K562 (cell line): Measurements from ENCODE around the gene COASY. TPM values are rescaled to one million over a fixed set of nuclear protein-coding genes. Genes with fewer than 3 reads are reported as not detected.

ENCODE experiments used
- BACH1 ChIP-seq: fragments of 200-800 bp; sonication (Bioruptor generic); IDR thresholded peaks from 2 replicates; pipeline ENCODE4 v1.6.1; 2016; ENCODE audit warnings: missing genetic modification characterization, missing compliant biosample characterization
- CBFA2T2 ChIP-seq: fragments of 450-650 bp; conservative IDR thresholded peaks from 2 replicates; pipeline ENCODE4 v1.6.1; 2017; ENCODE audit warnings: mild to moderate bottlenecking
- CREM ChIP-seq: IDR thresholded peaks from 2 replicates; pipeline ENCODE4 v1.6.1; 2014; ENCODE audit warnings: antibody characterized with exemption, low read depth
- DMBX1 ChIP-seq: fragments of 250-450 bp; sonication (Bioruptor Pico); IDR thresholded peaks from 2 replicates; pipeline ENCODE4 v1.8.0; 2022; ENCODE audit warnings: inconsistent platforms, mild to moderate bottlenecking, moderate library complexity, borderline replicate concordance
- ESRRB ChIP-seq: fragments of 250-450 bp; sonication (Bioruptor Pico); IDR thresholded peaks from 2 replicates; pipeline ENCODE4 v1.5.0; 2020; ENCODE audit warnings: mild to moderate bottlenecking, moderate library complexity, borderline replicate concordance
- JUN ChIP-seq, 2 experiments: sonication (generic) in 1 of 2; formaldehyde crosslinking in 1 of 2; IDR thresholded peaks; 2 replicates each; pipeline versions ENCODE4 v1.6.1 to v1.8.0; 2012 to 2022; ENCODE audit warnings: borderline replicate concordance in 2 of 2, mild to moderate bottlenecking in 2 of 2, improper control_type of control experiment in 1 of 2, low read depth in 1 of 2, low read length in 1 of 2, missing genetic modification reagents in 1 of 2
- LCOR ChIP-seq: sonication (generic); formaldehyde crosslinking; IDR thresholded peaks from 2 replicates; pipeline ENCODE4 v1.8.0; 2022; ENCODE audit warnings: mild to moderate bottlenecking, missing genetic modification reagents
- NR2C1 ChIP-seq, 2 experiments: fragments of 450-650 bp; IDR thresholded peaks; 2 replicates each; pipeline ENCODE4 v1.6.1; 2017; ENCODE audit warnings: mild to moderate bottlenecking in 2 of 2, antibody characterized with exemption in 1 of 2, inconsistent platforms in 1 of 2, missing compliant biosample characterization in 1 of 2, missing genetic modification characterization in 1 of 2
- RBM15 ChIP-seq: fragments of 200-400 bp; formaldehyde crosslinking; IDR thresholded peaks from 2 replicates; pipeline ENCODE4 v1.6.1; 2018; ENCODE audit warnings: mild to moderate bottlenecking, low read length, moderate library complexity; ENCODE audit not compliant: insufficient read depth
- RCOR1 ChIP-seq, 2 experiments: IDR thresholded peaks; 2 replicates each; pipeline ENCODE4 v1.6.1; 2012; ENCODE audit warnings: low read depth in 2 of 2, low read length in 2 of 2, borderline replicate concordance in 1 of 2, improper control_type of control experiment in 1 of 2
- SMAD4 ChIP-seq: fragments of 250-450 bp; sonication (Bioruptor Pico); conservative IDR thresholded peaks from 2 replicates; pipeline ENCODE4 v1.8.0; 2021; ENCODE audit warnings: inconsistent platforms, mild to moderate bottlenecking, moderate library complexity
- TCFL5 ChIP-seq: fragments of 250-450 bp; sonication (Bioruptor Pico); conservative IDR thresholded peaks from 2 replicates; pipeline ENCODE4 v1.6.1; 2021; ENCODE audit warnings: mild to moderate bottlenecking, moderate library complexity, matching md5 sums
- U2AF1 ChIP-seq: fragments of 200-400 bp; formaldehyde crosslinking; optimal IDR thresholded peaks from 2 replicates; pipeline ENCODE3; 2017; ENCODE audit warnings: mild to moderate bottlenecking, low read depth, low read length, moderate library complexity
- ZEB2 ChIP-seq: fragments of 450-650 bp; IDR thresholded peaks from 2 replicates; pipeline ENCODE4 v1.6.1; 2016
- ZNF140 ChIP-seq: fragments of 250-450 bp; sonication (Bioruptor Pico); IDR thresholded peaks from 2 replicates; pipeline ENCODE4 v1.8.0; 2021; ENCODE audit warnings: moderate library complexity, mild to moderate bottlenecking, inconsistent platforms
- polyA plus RNA-seq, 8 experiments: library from polyadenylated mRNA; depleted of rRNA in 4 of 8; stranded (reverse) in 5 of 8; unstranded in 3 of 8; fragments of >200 nt; fragmentation: Nextera tagmentation in 2 of 8; fragmentation: Illumina TruSeq in 1 of 8; extraction: Ambion mirVana in 2 of 8; extraction: Trizol in 1 of 8; gene quantifications; 2 replicates each; pipeline versions ENCODE4 v1.2.1 to v1.2.3, GENCODE V29; 2011 to 2014; ENCODE audit warnings: inconsistent platforms in 1 of 8, missing spikeins in 1 of 8
- total RNA-seq, 7 experiments: library from RNA; depleted of rRNA in 6 of 7; stranded (reverse); fragments of >200 nt in 6 of 7; fragmentation: Illumina TruSeq in 2 of 7; extraction: Trizol in 2 of 7; gene quantifications; 2 replicates each; pipeline versions ENCODE4 v1.2.1 to v1.2.3, GENCODE V29; 2011 to 2021; ENCODE audit warnings: low replicate concordance in 1 of 7
- TF ChIP-seq, protein P1 (sequence below): fragments of 450-650 bp; IDR thresholded peaks from 2 replicates; pipeline ENCODE4 v1.6.1; 2018; ENCODE audit not compliant: partially characterized antibody
- TF ChIP-seq, protein P2 (sequence below): fragments of 450-650 bp; IDR thresholded peaks from 2 replicates; pipeline ENCODE4 v1.6.1; 2014; ENCODE audit warnings: low read depth, mild to moderate bottlenecking, moderate library complexity, borderline replicate concordance
- TF ChIP-seq, protein P3 (sequence below): fragments of 250-450 bp; sonication (Bioruptor Pico); IDR thresholded peaks from 2 replicates; pipeline ENCODE4 v1.6.1; 2021; ENCODE audit warnings: mild to moderate bottlenecking
- TF ChIP-seq, protein P4 (sequence below): sonication (generic); formaldehyde crosslinking; IDR thresholded peaks from 2 replicates; pipeline ENCODE4 v1.8.0; 2022; ENCODE audit warnings: missing genetic modification reagents, mild to moderate bottlenecking, moderate library complexity, borderline replicate concordance

Gene COASY
- total and polyA plus RNA-seq, 9 of the 15 experiments (the other 6 are each of a cell fraction or from before 2014, with no cell fraction given), result 25.4 to 175 (median 62.3) TPM

DNA sequence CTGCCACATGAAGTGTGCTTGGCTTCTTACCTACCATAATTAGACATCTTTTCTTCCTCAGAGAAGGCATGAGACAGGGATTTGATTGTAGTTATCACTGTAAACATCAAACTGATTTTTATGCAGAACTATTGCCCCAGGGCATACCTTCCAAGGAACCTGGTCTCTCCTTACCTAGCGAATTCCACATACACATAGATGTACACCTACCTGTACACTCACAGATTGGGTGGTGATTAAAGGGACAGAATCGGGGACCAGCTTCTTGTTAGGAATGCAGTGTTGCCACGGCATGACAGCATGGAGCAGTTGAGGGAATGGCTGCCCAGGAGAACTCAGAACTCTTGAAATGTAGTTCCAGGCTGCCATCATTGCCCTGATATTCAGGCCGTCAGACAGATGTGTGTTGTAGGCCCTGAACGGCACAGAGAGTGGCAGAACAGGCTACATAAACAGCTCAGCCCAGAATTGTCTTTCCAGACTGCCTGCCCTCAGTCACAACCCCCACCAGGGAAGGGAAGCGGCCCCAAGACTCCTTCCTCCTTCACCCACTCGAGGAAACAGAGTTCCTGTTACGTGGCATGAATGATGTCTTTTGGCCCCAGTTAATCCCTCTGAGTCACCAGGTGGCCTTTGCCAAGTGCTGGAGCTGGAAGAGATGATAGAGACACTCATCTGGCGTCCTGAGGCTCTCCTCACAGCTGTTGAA is 43.7 kb upstream of the COASY start (continued):
- TF ChIP-seq NR2C1 (IDR thresholded peaks at IDR 0.05) (no peak), NR2C1 (tag; IDR thresholded peaks at IDR 0.05) (0 out of 2 replicates have a peak, but pooled peaks have one; percentile 11), CREM (peak; percentile 72; the same call in 1 of the 2 replicates), RCOR1 (IDR thresholded peaks at IDR 0.05; ENCODE audit: borderline replicate concordance in 1 of 2, low read depth in 2 of 2, low read length in 2 of 2) (0 out of 4 replicates have a peak, but pooled peaks of 1 of the 2 experiments have one; percentile 17), ESRRB (CRISPR knock-in tag) (no peak), ZNF140 (no peak), ZEB2 (peak; percentile 24; the same call in 1 of the 2 replicates), BACH1 (tag) (no peak), LCOR (CRISPR knock-in tag) (peak; percentile 31; the same call in 1 of the 2 replicates), JUN (IDR thresholded peaks at IDR 0.05; ENCODE audit: borderline replicate concordance, low read depth, low read length) (peak; percentile 73; the same call in 1 of the 2 replicates), JUN (CRISPR knock-in tag; IDR thresholded peaks at IDR 0.05; ENCODE audit: borderline replicate concordance) (no peak), CBFA2T2 (peak; percentile 76), RBM15 (no peak), DMBX1 (CRISPR knock-in tag) (no peak), TCFL5 (CRISPR knock-in tag) (no peak), U2AF1 (no peak), SMAD4 (CRISPR knock-in tag) (no peak)
- TF ChIP-seq, protein P1, sequence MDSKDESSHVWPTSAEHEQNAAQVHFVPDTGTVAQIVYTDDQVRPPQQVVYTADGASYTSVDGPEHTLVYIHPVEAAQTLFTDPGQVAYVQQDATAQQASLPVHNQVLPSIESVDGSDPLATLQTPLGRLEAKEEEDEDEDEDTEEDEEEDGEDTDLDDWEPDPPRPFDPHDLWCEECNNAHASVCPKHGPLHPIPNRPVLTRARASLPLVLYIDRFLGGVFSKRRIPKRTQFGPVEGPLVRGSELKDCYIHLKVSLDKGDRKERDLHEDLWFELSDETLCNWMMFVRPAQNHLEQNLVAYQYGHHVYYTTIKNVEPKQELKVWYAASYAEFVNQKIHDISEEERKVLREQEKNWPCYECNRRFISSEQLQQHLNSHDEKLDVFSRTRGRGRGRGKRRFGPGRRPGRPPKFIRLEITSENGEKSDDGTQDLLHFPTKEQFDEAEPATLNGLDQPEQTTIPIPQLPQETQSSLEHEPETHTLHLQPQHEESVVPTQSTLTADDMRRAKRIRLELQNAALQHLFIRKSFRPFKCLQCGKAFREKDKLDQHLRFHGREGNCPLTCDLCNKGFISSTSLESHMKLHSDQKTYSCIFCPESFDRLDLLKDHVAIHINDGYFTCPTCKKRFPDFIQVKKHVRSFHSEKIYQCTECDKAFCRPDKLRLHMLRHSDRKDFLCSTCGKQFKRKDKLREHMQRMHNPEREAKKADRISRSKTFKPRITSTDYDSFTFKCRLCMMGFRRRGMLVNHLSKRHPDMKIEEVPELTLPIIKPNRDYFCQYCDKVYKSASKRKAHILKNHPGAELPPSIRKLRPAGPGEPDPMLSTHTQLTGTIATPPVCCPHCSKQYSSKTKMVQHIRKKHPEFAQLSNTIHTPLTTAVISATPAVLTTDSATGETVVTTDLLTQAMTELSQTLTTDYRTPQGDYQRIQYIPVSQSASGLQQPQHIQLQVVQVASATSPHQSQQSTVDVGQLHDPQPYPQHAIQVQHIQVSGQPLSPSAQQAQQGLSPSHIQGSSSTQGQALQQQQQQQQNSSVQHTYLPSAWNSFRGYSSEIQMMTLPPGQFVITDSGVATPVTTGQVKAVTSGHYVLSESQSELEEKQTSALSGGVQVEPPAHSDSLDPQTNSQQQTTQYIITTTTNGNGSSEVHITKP, result no peak
- TF ChIP-seq, protein P2, sequence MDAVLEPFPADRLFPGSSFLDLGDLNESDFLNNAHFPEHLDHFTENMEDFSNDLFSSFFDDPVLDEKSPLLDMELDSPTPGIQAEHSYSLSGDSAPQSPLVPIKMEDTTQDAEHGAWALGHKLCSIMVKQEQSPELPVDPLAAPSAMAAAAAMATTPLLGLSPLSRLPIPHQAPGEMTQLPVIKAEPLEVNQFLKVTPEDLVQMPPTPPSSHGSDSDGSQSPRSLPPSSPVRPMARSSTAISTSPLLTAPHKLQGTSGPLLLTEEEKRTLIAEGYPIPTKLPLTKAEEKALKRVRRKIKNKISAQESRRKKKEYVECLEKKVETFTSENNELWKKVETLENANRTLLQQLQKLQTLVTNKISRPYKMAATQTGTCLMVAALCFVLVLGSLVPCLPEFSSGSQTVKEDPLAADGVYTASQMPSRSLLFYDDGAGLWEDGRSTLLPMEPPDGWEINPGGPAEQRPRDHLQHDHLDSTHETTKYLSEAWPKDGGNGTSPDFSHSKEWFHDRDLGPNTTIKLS, result peak; percentile 86; the same call in 1 of the 2 replicates
- TF ChIP-seq, protein P3, sequence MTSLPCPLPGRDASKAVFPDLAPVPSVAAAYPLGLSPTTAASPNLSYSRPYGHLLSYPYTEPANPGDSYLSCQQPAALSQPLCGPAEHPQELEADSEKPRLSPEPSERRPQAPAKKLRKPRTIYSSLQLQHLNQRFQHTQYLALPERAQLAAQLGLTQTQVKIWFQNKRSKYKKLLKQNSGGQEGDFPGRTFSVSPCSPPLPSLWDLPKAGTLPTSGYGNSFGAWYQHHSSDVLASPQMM (CRISPR knock-in tag), result no peak
- TF ChIP-seq, protein P4, sequence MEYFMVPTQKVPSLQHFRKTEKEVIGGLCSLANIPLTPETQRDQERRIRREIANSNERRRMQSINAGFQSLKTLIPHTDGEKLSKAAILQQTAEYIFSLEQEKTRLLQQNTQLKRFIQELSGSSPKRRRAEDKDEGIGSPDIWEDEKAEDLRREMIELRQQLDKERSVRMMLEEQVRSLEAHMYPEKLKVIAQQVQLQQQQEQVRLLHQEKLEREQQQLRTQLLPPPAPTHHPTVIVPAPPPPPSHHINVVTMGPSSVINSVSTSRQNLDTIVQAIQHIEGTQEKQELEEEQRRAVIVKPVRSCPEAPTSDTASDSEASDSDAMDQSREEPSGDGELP (CRISPR knock-in tag), result no peak; the same call in 1 of the 2 replicates
